Neuronal stem cell (in vitro differentiated cells): ENCODE results near the gene TMEM203.

Source experiments
- DNase-seq: peaks from one replicate; pipeline ENCODE4 v3.0.0-alpha.2; 2013; ENCODE audit warnings: low spot score
- H2AFZ ChIP-seq: one replicate; pipeline ENCODE4 v1.6.1; 2013; ENCODE audit warnings: mild to moderate bottlenecking, low read length, inconsistent platforms
- H2AK5ac ChIP-seq: 2 replicates; pipeline ENCODE4 v1.6.1; 2013; ENCODE audit warnings: low read depth, mild to moderate bottlenecking, inconsistent platforms, low read length, moderate library complexity, mixed read lengths
- H2BK120ac ChIP-seq: 2 replicates; pipeline ENCODE4 v1.6.1; 2013; ENCODE audit warnings: low read depth, mild to moderate bottlenecking, inconsistent platforms, low read length, moderate library complexity, mixed read lengths
- H2BK12ac ChIP-seq: one replicate; pipeline ENCODE4 v1.6.1; 2013; ENCODE audit warnings: low read length, inconsistent platforms
- H2BK15ac ChIP-seq: 2 replicates; pipeline ENCODE4 v1.6.1; 2013; ENCODE audit warnings: mild to moderate bottlenecking, low read length, inconsistent platforms, mixed read lengths
- H2BK5ac ChIP-seq: one replicate; pipeline ENCODE4 v1.6.1; 2013; ENCODE audit warnings: inconsistent platforms, mild to moderate bottlenecking, low read length, moderate library complexity
- H3K14ac ChIP-seq: one replicate; pipeline ENCODE4 v1.6.1; 2013; ENCODE audit warnings: low read length, inconsistent platforms
- H3K18ac ChIP-seq: 2 replicates; pipeline ENCODE4 v1.6.1; 2013; ENCODE audit warnings: low read length, inconsistent platforms
- H3K23ac ChIP-seq: 2 replicates; pipeline ENCODE4 v1.6.1; 2013; ENCODE audit warnings: low read depth, mild to moderate bottlenecking, mixed read lengths, low read length, inconsistent platforms; ENCODE audit not compliant: poor library complexity
- H3K27ac ChIP-seq: replicated peaks from 3 replicates; pipeline ENCODE4 v1.5.1; 2013; ENCODE audit warnings: low read length, inconsistent platforms
- H3K27me3 ChIP-seq, 3 experiments: 2 replicates each; pipeline ENCODE4 v1.6.1; 2013; ENCODE audit warnings: low read length in 3 of 3, mild to moderate bottlenecking in 2 of 3, inconsistent platforms in 1 of 3, low read depth in 1 of 3, mixed read lengths in 1 of 3, moderate library complexity in 1 of 3; ENCODE audit not compliant: control insufficient read depth in 3 of 3, insufficient read depth in 3 of 3
- H3K36me3 ChIP-seq, 2 donors: replicated peaks in 1 of 2; 2 replicates each; pipeline ENCODE4 v1.6.1; 2013; ENCODE audit warnings: low read length in 2 of 2; ENCODE audit not compliant: control insufficient read depth in 2 of 2, insufficient read depth in 2 of 2
- H3K4ac ChIP-seq: 2 replicates; pipeline ENCODE4 v1.6.1; 2013; ENCODE audit warnings: inconsistent platforms, mild to moderate bottlenecking, low read length, moderate library complexity
- H3K4me1 ChIP-seq, 2 donors: 1 replicate in 1 of 2; 2 replicates in 1 of 2; pipeline ENCODE4 v1.6.1; 2013; ENCODE audit warnings: low read length in 2 of 2, low read depth in 1 of 2; ENCODE audit not compliant: control insufficient read depth in 2 of 2, insufficient read depth in 1 of 2
- H3K4me2 ChIP-seq: one replicate; pipeline ENCODE4 v1.6.1; 2013; ENCODE audit warnings: mild to moderate bottlenecking, low read length, inconsistent platforms; ENCODE audit not compliant: insufficient read depth, poor library complexity, severe bottlenecking
- H3K4me3 ChIP-seq, 2 donors: 2 replicates each; pipeline ENCODE4 v1.5.1; 2013; ENCODE audit warnings: low read length in 2 of 2, mild to moderate bottlenecking in 2 of 2, inconsistent platforms in 1 of 2, moderate library complexity in 1 of 2
- H3K79me1 ChIP-seq: one replicate; pipeline ENCODE4 v1.6.1; 2013; ENCODE audit warnings: low read depth, mild to moderate bottlenecking, inconsistent platforms, low read length, moderate library complexity
- H3K9ac ChIP-seq: one replicate; pipeline ENCODE4 v1.6.1; 2013; ENCODE audit warnings: mild to moderate bottlenecking, low read depth, low read length, inconsistent platforms; ENCODE audit not compliant: poor library complexity
- H3K9me3 ChIP-seq, 2 donors: replicated peaks in 1 of 2; 2 replicates each; pipeline versions ENCODE3 to v1.6.1; 2013; ENCODE audit warnings: low read length in 2 of 2, mild to moderate bottlenecking in 2 of 2, inconsistent platforms in 1 of 2, low read depth in 1 of 2, mixed read lengths in 1 of 2, moderate library complexity in 1 of 2; ENCODE audit not compliant: control insufficient read depth in 2 of 2, insufficient read depth in 1 of 2
- H4K8ac ChIP-seq: one replicate; pipeline ENCODE4 v1.6.1; 2013; ENCODE audit warnings: low read depth, mild to moderate bottlenecking, inconsistent platforms, low read length, moderate library complexity
- H4K91ac ChIP-seq: one replicate; pipeline ENCODE4 v1.6.1; 2013; ENCODE audit warnings: low read length, low read depth, mild to moderate bottlenecking, inconsistent platforms; ENCODE audit not compliant: poor library complexity
- WGBS, 2 donors: extraction: QIAGEN DNeasy Blood & Tissue Kit; methylation state at CpG; one replicate each; pipeline ENCODE4 v1.1.7; 2013; ENCODE audit warnings: missing lambda C conversion rate in 2 of 2, mixed read lengths in 1 of 2; ENCODE audit not compliant: insufficient read length in 2 of 2, insufficient replicate concordance in 1 of 2; ENCODE audit errors: extremely low coverage in 2 of 2; 5-methylcytosine and 5-hydroxymethylcytosine counted together

The TMEM203 gene

GRCh38 chr9:137211532-137211931, 6.1 kb upstream of the TMEM203 start:
- H3K9me3 ChIP-seq, result peaks cover 0 to 1% of the 10 kb centered on the region in 2 donors
- no peak overlapping the region for H2AK5ac ChIP-seq
- H3K23ac ChIP-seq, result peak overlapping the region; percentile 73
- H3K18ac ChIP-seq, result no peak overlapping the region
- H3K14ac ChIP-seq, result no peak overlapping the region
- H3K4ac ChIP-seq, result no peak overlapping the region
- peak overlapping the region; percentile 21 for H3K9ac ChIP-seq
- H3K4me3 ChIP-seq, result no peak overlapping the region
- H2AFZ ChIP-seq, result no peak overlapping the region
- H4K91ac ChIP-seq, result no peak overlapping the region
- WGBS, 2 donors, result no CpG with 5 or more reads among the region's 13 CpGs
- no peak overlapping the region for H3K4me2 ChIP-seq
- H2BK5ac ChIP-seq, result no peak overlapping the region
- no peaks in the 10 kb centered on the region for H3K27me3 ChIP-seq
- no peak overlapping the region for H3K27ac ChIP-seq
- peaks cover 11% of the 10 kb centered on the region for H3K79me1 ChIP-seq
- no peak for DNase-seq
- peaks cover 1 to 4% of the 10 kb centered on the region in 2 donors for H3K4me1 ChIP-seq
- no peak overlapping the region for H2BK12ac ChIP-seq
- no peak overlapping the region for H2BK120ac ChIP-seq
- H2BK15ac ChIP-seq, result no peak overlapping the region
- H3K36me3 ChIP-seq, result peaks cover 26 to 78% of the 10 kb centered on the region in 2 donors
- no peak overlapping the region for H4K8ac ChIP-seq

- no peaks in the 10 kb centered on the region for H3K27me3 ChIP-seq
- H2BK15ac ChIP-seq, result no peak overlapping the region
- no peak overlapping the region for H3K9ac ChIP-seq
- no peak for DNase-seq
- H3K27ac ChIP-seq, result no peak overlapping the region
- no peak overlapping the region for H2AK5ac ChIP-seq
- H2BK120ac ChIP-seq, result no peak overlapping the region
- no peak overlapping the region for H3K14ac ChIP-seq
- H4K91ac ChIP-seq, result no peak overlapping the region
- no peak overlapping the region for H2AFZ ChIP-seq
- H3K18ac ChIP-seq, result no peak overlapping the region
- no CpG with 5 or more reads among the region's 7 CpGs for WGBS, 2 donors
- H2BK12ac ChIP-seq, result no peak overlapping the region
- peaks cover 12 to 47% of the 10 kb centered on the region in 2 donors for H3K36me3 ChIP-seq
- peaks cover 13 to 18% of the 10 kb centered on the region in 2 donors for H3K4me1 ChIP-seq
- peak overlapping the region; percentile 69 for H3K4me2 ChIP-seq
- H3K9me3 ChIP-seq, result peaks cover 0 to 1% of the 10 kb centered on the region in 2 donors
- no peak overlapping the region for H3K23ac ChIP-seq
- no peak overlapping the region for H3K4ac ChIP-seq
- H3K4me3 ChIP-seq, result peak overlapping the region in 1 of 2 donors; percentile 99
- no peak overlapping the region for H2BK5ac ChIP-seq
- no peak overlapping the region for H4K8ac ChIP-seq
- peaks cover 10% of the 10 kb centered on the region for H3K79me1 ChIP-seq
Observed at GRCh38 chr9:137206602-137207001, 1.2 kb upstream of the TMEM203 start.

GRCh38 chr9:137204731-137205125, 720 bp downstream of the TMEM203 start:
- WGBS, 2 donors, result no CpG with 5 or more reads among the region's 21 CpGs
- Histone ChIP-seq H3K4ac (no peak overlapping the region), H3K27me3 (no peaks in the 10 kb centered on the region), H3K4me1 (peaks cover 18 to 21% of the 10 kb centered on the region in 2 donors), H2BK120ac (no peak overlapping the region), H2AFZ (peak overlapping the region; percentile 88), H4K91ac (no peak overlapping the region), H3K9ac (peak overlapping the region; percentile 92), H3K14ac (no peak overlapping the region), H3K9me3 (peaks cover 0 to 1% of the 10 kb centered on the region in 2 donors), H3K23ac (no peak overlapping the region), H3K18ac (no peak overlapping the region), H3K4me3 (peak overlapping the region; percentile 92 to 99), H3K79me1 (peaks cover 10% of the 10 kb centered on the region), H2AK5ac (peak overlapping the region; percentile 92), H2BK5ac (no peak overlapping the region), H2BK15ac (no peak overlapping the region), H3K27ac (no peak overlapping the region), H2BK12ac (no peak overlapping the region), H4K8ac (no peak overlapping the region), H3K36me3 (peaks cover 12 to 37% of the 10 kb centered on the region in 2 donors), H3K4me2 (peak overlapping the region; percentile 81)
- no peak for DNase-seq

GRCh38 chr9:137202966-137203365, 2.5 kb downstream of the TMEM203 start:
- H3K9me3 ChIP-seq, result no peaks in the 10 kb centered on the region
- H3K18ac ChIP-seq, result no peak overlapping the region
- H3K4me2 ChIP-seq, result no peak overlapping the region
- no peak overlapping the region for H2BK15ac ChIP-seq
- DNase-seq, result no peak
- no CpG with 5 or more reads among the region's 8 CpGs for WGBS, 2 donors
- H2AFZ ChIP-seq, result no peak overlapping the region
- no peak overlapping the region for H3K14ac ChIP-seq
- no peak overlapping the region for H3K27ac ChIP-seq
- no peak overlapping the region for H2BK120ac ChIP-seq
- no peak overlapping the region for H2AK5ac ChIP-seq
- H3K4ac ChIP-seq, result no peak overlapping the region
- H4K8ac ChIP-seq, result no peak overlapping the region
- H3K4me1 ChIP-seq, result peaks cover 24 to 37% of the 10 kb centered on the region in 2 donors
- H2BK12ac ChIP-seq, result no peak overlapping the region
- no peak overlapping the region for H3K23ac ChIP-seq
- no peak overlapping the region for H3K4me3 ChIP-seq
- H3K79me1 ChIP-seq, result peaks cover 15% of the 10 kb centered on the region
- H2BK5ac ChIP-seq, result no peak overlapping the region
- no peaks in the 10 kb centered on the region for H3K27me3 ChIP-seq
- H4K91ac ChIP-seq, result no peak overlapping the region
- H3K9ac ChIP-seq, result no peak overlapping the region
- H3K36me3 ChIP-seq, result peaks cover 7 to 24% of the 10 kb centered on the region in 2 donors
